Activated CD4-positive, alpha-beta T cell treated with anti-CD3 and anti-CD28 coated beads, Interleukin-2, amount 50 U/mL, for 16 hours (primary cell): ENCODE measurements around the gene DLL3.
"Not testable (repeated sequence)": the region's sequence is repeated elsewhere in the genome, so short reads cannot be mapped to it uniquely, and the experiment has no call there.

ENCODE experiments used
- DNase-seq: peaks from one replicate; pipeline ENCODE4 v3.0.0-alpha.2; 2020

Gene DLL3, protein sequence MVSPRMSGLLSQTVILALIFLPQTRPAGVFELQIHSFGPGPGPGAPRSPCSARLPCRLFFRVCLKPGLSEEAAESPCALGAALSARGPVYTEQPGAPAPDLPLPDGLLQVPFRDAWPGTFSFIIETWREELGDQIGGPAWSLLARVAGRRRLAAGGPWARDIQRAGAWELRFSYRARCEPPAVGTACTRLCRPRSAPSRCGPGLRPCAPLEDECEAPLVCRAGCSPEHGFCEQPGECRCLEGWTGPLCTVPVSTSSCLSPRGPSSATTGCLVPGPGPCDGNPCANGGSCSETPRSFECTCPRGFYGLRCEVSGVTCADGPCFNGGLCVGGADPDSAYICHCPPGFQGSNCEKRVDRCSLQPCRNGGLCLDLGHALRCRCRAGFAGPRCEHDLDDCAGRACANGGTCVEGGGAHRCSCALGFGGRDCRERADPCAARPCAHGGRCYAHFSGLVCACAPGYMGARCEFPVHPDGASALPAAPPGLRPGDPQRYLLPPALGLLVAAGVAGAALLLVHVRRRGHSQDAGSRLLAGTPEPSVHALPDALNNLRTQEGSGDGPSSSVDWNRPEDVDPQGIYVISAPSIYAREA

DNA sequence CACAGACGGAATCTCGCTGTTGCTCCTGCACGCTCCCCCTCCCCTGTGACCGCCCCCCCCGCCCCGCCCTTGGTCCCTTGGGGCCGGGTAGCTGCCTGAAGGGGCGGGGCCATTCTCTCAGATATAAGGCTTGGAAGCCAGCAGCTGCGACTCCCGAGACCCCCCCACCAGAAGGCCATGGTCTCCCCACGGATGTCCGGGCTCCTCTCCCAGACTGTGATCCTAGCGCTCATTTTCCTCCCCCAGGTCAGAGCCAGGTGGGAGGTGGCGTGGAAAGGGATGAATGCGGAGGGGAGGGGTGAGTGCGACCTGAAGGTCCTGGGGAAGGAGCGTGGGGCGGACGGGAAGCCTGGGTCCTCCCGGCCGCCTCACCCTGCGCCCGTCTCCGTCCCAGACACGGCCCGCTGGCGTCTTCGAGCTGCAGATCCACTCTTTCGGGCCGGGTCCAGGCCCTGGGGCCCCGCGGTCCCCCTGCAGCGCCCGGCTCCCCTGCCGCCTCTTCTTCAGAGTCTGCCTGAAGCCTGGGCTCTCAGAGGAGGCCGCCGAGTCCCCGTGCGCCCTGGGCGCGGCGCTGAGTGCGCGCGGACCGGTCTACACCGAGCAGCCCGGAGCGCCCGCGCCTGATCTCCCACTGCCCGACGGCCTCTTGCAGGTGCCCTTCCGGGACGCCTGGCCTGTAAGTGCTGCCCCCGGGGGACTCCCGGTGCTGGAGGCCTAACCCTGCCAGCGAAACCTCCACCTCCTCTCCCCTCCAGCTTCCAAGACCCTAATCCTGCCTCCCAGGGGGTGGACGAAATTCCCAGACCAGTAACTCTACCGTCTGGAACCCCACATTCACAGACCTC, at the start of gene DLL3:
Gene DLL3, plus strand, starts transcription at position 150 of the 845 bp plus-strand sequence. Its CDS starts 28 bp downstream, at position 178.
- DNase-seq, result no peak

DNA sequence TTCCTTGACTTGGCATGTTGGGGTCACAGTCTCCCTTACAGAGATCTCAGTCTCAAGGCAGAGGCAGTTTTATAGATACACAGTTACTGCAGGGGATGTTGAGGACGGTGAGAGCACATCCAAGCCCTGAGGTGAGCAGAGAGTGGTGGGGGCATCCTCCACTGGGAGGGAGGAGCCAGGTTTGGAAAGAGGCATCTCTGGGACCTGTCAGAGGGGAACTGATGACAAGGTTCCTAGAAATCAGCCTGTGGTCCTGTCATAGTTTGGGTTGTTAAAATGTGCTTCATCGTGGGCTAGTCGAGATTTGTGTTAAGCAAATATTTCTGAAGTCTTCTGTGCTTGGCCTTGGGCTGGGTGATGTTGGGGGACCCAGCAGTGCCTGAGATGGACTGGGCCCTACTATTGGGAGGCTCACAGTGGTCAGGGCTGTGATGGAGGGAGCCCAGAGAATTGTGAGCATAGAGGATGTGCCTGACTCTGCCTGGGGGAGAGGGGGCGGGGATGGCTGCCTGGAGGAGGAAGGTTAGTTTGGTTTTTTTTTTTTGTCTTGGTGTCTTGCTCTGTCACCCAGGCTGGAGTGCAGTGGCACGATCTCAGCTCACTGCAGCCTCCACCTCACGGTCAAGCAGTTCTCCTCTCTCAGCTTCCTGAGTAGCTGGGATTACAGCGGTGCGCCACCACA, 49.5 kb upstream of the DLL3 start:
- DNase-seq, result no peak

DNA sequence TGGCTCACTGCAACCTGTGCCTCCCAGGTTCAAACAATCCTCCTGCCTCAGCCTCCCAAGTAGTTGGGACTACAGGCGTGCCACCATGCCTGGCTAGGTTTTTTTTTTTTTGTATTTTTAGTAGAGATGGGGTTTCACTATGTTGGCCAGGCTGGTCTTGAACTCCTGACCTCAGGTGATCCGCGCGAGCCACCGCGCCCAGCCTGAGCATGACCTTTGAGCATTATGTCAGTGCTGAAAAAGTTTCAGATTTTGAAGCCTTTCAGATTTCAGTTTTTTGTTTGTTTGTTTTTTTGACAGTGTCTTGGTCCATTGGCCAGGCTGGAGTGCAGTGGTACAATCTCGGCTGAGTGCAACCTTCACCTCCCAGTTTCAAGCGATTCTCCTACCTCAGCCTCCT, 47.5 kb upstream of the DLL3 start:
- not testable (repeated sequence) for DNase-seq

GRCh38 chr19:39463403-39463802, 35.3 kb upstream of the DLL3 start:
- no peak for DNase-seq

DNA sequence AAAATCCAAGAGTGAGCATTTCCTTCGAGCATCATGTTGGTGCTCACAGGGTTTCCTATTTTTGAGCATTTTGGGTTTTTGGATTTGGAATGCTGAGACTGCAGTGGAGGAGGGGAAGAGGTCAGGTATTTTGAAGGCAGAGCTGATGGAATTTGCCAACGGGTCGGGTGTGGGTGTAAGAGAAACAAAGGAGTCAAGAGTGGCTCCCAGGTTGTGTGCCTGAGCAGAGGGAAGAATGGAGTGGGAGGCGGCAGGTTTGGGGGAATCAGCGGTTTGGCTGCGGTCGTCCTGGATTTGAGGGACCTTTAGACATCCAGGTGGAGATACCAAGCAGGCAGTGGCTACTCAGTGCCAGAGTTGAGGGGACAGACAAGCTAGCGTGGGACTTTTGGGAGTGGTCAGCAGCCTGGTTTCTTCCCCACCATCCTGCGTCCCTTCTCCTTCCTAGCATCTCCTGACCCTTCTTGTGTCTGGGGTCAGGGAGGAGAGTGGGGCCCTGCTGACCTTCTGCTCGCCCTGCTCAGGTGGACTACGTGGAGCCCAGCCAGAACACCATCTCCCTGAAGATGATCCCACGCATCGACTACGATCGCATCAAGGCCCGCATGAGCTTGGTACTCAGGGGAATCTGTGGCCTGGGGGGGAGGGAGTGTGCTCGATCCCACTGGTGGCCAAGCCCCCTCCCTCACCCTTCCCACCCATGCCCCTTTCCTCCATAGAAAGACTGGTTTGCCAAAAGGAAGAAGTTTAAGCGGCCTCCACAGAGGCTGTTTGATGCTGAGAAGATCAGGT, 32.6 kb upstream of the DLL3 start:
- no peak for DNase-seq

DNA sequence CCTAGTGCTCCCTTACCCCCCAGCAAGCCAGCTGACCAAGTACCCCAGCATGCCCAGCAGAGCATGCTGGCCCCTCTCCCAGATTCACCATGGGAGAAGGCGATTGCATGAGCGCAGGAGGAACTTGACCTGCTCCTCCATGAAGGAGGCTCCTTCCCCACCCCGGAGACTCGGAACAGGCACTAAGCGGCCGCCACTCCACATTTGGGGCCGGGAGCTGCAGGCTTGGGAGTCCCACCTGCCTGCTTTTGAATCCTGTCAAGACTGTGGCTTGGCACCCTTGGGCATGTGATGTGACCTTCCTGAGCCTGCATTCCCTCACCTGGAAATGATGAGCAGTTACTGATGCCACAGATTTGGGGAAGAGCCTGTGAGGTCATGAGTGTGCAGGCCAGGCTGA, 30.8 kb upstream of the DLL3 start:
- DNase-seq, result no peak

DNA sequence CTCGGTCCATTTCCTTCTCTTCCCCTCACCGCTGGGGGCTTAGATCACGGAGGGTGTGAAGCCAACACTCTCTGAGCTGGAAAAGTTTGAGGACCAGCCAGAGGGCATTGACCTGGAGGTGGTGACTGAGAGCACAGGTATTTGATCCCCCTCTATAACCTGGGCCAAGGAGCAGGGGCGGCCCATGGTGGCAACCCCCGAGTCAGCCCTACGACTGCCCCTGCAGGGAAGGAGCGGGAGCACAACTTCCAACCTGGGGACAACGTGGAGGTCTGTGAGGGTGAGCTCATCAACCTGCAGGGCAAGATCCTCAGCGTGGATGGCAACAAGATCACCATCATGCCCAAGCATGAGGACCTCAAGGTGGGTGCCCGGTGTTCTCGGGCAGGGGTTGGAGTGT, 29.7 kb upstream of the DLL3 start:
- no peak for DNase-seq

DNA sequence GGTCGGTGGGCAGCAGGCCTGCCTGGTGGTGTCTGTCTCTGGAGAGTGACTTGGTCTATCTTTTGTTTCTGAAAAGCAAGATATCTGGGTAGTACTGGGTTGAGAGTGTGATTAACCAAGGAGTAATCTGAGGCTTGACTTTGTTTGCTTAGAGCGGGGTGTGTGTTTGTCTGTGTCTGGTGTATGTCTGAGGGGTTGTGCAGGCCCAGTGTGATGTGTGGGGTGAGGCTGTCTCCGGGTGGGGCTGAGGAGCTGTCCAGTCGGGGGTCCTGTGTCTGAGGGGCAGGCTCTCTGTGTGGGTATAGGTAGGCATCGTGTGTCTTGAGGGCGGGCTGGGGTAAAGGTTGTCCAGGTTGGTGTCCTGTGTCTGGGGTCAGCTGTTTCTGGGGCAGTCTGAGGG, 29.2 kb upstream of the DLL3 start:
- no peak for DNase-seq

- DNase-seq, result no peak
Observed at GRCh38 chr19:39470724-39471339, 27.9 kb upstream of the DLL3 start.

- DNase-seq, result no peak
Observed at GRCh38 chr19:39471756-39472536, 26.8 kb upstream of the DLL3 start.

DNA sequence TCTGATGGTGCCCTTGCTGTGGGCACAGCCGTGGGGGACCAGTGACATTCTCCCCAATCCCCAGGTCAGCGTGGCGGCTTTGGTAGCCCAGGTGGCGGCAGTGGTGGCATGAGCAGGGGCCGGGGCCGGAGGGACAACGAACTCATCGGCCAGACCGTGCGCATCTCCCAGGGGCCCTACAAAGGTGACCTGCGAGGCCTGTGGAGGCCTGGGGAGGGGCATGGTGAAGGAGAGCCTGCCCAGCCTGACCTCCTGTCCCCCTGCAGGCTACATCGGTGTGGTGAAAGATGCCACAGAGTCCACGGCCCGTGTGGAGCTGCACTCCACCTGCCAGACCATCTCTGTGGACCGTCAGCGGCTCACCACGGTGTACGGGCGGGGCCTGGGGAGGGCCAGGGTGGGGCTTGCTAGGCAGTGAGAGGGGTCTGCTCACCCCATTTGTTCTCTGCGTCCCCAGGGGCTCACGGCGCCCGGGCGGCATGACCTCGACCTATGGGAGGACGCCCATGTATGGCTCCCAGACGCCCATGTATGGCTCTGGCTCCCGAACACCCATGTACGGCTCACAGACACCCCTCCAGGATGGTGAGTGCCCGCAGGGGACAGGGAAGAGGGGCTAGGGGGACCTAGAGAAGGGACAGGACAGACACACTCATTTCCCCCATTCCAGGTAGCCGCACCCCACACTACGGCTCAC, 25.9 kb upstream of the DLL3 start:
- DNase-seq, result no peak

- no peak for DNase-seq
Observed at GRCh38 chr19:39473443-39473960, 25.2 kb upstream of the DLL3 start.

DNA sequence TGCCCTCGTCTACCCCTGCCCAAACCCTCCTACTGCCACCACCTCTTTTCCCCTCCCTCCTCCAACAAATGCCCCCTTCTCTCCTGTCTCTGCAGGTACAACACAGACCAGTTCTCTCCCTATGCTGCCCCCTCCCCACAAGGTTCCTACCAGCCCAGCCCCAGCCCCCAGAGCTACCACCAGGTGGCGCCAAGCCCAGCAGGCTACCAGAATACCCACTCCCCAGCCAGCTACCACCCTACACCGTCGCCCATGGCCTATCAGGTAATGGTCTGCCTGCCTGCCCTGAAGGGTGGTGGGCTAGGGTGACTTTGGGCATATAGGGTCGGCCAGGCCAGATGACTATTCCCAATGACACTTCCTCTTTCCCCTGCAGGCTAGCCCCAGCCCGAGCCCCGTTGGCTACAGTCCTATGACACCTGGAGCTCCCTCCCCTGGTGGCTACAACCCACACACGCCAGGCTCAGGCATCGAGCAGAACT, 24.6 kb upstream of the DLL3 start:
- peak; percentile 63 for DNase-seq

GRCh38 chr19:39475748-39476147, 23.0 kb upstream of the DLL3 start:
- DNase-seq, result no peak

DNA sequence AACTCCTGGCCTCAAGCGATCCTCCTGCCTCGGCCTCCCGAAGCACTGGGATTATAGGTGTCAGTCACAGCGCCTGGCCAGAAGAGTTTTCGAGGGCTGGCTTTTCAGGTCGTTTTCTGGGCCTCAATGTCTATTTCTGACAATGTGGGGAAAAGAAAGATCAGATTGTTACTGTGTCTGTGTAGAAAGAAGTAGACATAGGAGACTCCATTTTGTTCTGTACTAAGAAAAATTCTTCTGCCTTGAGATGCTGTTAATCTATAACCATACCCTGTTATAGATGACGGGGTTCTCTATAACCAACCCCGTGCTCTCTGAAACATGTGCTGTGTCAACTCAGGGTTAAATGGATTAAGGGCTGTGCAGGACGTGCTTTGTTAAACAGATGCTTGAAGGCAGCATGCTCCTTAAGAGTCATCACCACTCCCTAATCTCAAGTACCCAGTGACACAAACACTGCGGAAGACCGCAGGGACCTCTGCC, 19.4 kb upstream of the DLL3 start:
- DNase-seq, result not testable (repeated sequence)

GRCh38 chr19:39479916-39480315, 18.8 kb upstream of the DLL3 start:
- DNase-seq, result no peak

DNA sequence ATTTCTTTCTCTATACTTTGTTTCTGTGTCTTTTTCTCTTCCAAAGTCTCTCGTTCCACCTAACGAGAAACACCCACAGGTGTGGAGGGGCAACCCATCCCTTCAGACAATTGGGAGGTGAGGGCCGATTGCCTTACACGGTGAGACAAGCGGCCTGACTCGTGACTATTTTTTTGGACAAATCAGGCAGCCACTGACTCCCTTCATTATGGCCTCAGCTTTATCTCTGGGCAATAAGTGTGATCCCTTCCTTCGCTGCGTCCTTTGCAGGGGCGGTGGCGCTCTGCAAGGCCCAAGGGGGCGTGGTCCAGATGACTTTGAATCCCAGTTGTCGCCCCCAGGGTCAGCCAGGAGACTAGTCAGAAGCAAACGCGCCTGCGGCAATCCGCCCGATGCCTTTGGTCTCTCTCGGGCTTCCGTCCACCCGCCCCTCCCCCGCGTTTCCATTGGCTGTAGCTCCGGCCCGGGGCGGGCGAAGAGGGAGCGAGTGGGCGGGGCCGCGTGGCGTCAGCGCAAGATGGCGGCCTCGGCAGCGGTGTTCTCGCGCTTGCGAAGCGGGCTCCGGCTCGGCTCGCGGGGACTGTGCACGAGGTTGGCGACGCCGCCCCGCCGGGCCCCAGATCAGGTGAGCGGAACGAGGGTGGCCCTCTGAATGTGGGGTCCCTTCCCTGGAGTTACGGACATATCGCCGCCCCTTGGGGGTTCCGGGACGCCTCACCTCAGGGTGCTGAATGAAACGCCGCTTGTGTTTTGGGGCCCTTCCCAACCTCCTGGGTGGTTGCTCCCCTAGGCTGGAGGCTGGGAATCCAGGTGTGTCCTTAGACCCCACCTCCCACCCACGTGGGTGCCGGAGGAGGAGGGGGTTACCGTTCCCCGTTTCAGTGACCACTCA, 18.2 kb upstream of the DLL3 start, which contains the start of gene TIMM50:
Gene TIMM50, plus strand, starts transcription at position 502 of the 892 bp plus-strand sequence. Its CDS starts 16 bp downstream, at position 518.
- peak; percentile 98 for DNase-seq

GRCh38 chr19:39481229-39481545, 17.6 kb upstream of the DLL3 start:
- DNase-seq, result no peak

DNA sequence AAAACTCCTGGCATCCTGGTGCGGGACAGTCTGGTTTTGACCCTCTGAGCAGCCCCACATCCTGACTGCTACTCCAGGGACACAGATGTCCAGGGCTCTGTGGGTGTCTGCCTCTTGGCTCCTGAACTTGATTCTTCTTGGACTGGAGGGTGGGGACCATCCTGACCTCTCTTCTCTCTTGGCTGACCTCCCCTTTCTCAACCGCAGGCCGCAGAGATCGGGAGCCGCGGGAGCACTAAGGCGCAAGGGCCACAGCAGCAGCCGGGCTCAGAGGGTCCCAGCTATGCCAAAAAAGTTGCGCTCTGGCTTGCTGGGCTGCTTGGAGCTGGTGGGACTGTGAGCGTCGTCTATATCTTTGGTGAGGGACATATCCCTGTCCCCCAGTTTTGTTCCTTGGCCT, 17.1 kb upstream of the DLL3 start:
- DNase-seq, result no peak
